Measurements from ENCODE around the gene REL. TPM values are rescaled to one million over a fixed set of nuclear protein-coding genes. Genes with fewer than 3 reads are reported as not detected.

Gene REL
- total RNA-seq, 1 experiment from 2014 or later, result 10.2 TPM

DNA sequence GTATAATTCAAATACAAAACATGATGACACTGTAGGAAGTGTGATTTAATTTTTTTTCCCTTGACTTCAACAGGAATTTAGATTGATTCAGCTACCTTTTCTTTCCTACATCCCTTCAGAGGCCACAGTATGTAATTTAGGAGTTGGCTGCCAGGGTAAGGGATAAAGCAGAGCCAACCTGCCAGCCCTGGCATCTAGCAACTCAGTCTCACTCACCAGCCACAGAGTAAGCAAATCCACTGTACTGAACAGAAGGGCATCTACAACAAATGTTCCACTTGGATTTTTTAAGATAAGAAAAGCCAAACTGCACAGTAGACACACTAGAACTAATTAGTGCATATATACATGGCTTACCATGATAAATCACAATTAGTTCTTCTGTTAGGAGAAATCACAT lies 81.8 kb downstream of the REL start:
- Histone ChIP-seq H3K36me3 (ENCODE audit: control insufficient read depth in 1 of 2, insufficient read depth in 2 of 2, low read length in 2 of 2) (no peaks in the 10 kb centered on the region), H4K20me1 (ENCODE audit: insufficient read depth) (no peaks in the 10 kb centered on the region), H2AFZ (ENCODE audit: low read depth, low read length, poor library complexity, severe bottlenecking) (no peak overlapping the region), H3K9me3 (ENCODE audit: control insufficient read depth in 1 of 2, insufficient read depth in 1 of 2, low read depth in 1 of 2, low read length in 2 of 2) (no peaks in the 10 kb centered on the region), H3K4me2 (ENCODE audit: low read length) (no peak overlapping the region), H3K9ac (ENCODE audit: low read length) (no peak overlapping the region), H3K9me2 (ENCODE audit: insufficient read depth) (no peaks in the 10 kb centered on the region), H3K27ac (ENCODE audit: low read depth, low read length) (no peak overlapping the region), H3K79me2 (ENCODE audit: insufficient read depth, low read length) (no peaks in the 10 kb centered on the region), H3K27me3 (ENCODE audit: insufficient read depth, low read length) (no peaks in the 10 kb centered on the region), H3K4me1 (ENCODE audit: control insufficient read depth in 1 of 2, insufficient read depth in 2 of 2, low read length in 2 of 2) (peaks cover 0 to 3% of the 10 kb centered on the region in 2 experiments; a peak in 1 of 4 replicates), H3K4me3 (replicated peaks in 1 of 2; ENCODE audit: low read depth in 1 of 2, low read length in 2 of 2) (no peak overlapping the region)
- POLR2A ChIA-PET, result no interaction called here
- BruUV-seq (replicated peaks), result no TSS peak
- DNase-seq (ENCODE audit: low read depth, low spot score) (no peak), ATAC-seq (no peak)
- CTCF ChIA-PET, result no interaction called here
- no peak for TF ChIP-seq CEBPB (IDR thresholded peaks at IDR 0.05; ENCODE audit: low read depth)
- TF ChIP-seq RAD21 (IDR thresholded peaks at IDR 0.05; ENCODE audit: low read depth), result no peak
- no peak for TF ChIP-seq EGR1 (IDR thresholded peaks at IDR 0.05; ENCODE audit: low read depth)
- no peak for TF ChIP-seq ZFX (IDR thresholded peaks at IDR 0.05)
- TF ChIP-seq POLR2A (IDR thresholded peaks at IDR 0.05; ENCODE audit: borderline replicate concordance, extremely low read depth, insufficient read depth, insufficient read length), result no peak
- TF ChIP-seq, protein P1, sequence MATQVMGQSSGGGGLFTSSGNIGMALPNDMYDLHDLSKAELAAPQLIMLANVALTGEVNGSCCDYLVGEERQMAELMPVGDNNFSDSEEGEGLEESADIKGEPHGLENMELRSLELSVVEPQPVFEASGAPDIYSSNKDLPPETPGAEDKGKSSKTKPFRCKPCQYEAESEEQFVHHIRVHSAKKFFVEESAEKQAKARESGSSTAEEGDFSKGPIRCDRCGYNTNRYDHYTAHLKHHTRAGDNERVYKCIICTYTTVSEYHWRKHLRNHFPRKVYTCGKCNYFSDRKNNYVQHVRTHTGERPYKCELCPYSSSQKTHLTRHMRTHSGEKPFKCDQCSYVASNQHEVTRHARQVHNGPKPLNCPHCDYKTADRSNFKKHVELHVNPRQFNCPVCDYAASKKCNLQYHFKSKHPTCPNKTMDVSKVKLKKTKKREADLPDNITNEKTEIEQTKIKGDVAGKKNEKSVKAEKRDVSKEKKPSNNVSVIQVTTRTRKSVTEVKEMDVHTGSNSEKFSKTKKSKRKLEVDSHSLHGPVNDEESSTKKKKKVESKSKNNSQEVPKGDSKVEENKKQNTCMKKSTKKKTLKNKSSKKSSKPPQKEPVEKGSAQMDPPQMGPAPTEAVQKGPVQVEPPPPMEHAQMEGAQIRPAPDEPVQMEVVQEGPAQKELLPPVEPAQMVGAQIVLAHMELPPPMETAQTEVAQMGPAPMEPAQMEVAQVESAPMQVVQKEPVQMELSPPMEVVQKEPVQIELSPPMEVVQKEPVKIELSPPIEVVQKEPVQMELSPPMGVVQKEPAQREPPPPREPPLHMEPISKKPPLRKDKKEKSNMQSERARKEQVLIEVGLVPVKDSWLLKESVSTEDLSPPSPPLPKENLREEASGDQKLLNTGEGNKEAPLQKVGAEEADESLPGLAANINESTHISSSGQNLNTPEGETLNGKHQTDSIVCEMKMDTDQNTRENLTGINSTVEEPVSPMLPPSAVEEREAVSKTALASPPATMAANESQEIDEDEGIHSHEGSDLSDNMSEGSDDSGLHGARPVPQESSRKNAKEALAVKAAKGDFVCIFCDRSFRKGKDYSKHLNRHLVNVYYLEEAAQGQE (IDR thresholded peaks at IDR 0.05; ENCODE audit: low read depth), result no peak
- TF ChIP-seq JUND (IDR thresholded peaks at IDR 0.05), result no peak
- TF ChIP-seq EZH2 (IDR thresholded peaks at IDR 0.05), result no peak
- TF ChIP-seq, protein P2, sequence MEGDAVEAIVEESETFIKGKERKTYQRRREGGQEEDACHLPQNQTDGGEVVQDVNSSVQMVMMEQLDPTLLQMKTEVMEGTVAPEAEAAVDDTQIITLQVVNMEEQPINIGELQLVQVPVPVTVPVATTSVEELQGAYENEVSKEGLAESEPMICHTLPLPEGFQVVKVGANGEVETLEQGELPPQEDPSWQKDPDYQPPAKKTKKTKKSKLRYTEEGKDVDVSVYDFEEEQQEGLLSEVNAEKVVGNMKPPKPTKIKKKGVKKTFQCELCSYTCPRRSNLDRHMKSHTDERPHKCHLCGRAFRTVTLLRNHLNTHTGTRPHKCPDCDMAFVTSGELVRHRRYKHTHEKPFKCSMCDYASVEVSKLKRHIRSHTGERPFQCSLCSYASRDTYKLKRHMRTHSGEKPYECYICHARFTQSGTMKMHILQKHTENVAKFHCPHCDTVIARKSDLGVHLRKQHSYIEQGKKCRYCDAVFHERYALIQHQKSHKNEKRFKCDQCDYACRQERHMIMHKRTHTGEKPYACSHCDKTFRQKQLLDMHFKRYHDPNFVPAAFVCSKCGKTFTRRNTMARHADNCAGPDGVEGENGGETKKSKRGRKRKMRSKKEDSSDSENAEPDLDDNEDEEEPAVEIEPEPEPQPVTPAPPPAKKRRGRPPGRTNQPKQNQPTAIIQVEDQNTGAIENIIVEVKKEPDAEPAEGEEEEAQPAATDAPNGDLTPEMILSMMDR (IDR thresholded peaks at IDR 0.05 in 2 of 3, conservative IDR thresholded peaks at IDR 0.05 in 1 of 3; ENCODE audit: borderline replicate concordance in 1 of 3, insufficient read depth in 1 of 3, low read depth in 2 of 3, low read length in 2 of 3), result no peak
- TF ChIP-seq SIN3A (IDR thresholded peaks at IDR 0.05; ENCODE audit: low read depth), result no peak
- no peak for TF ChIP-seq POLR2AphosphoS5 (IDR thresholded peaks at IDR 0.05; ENCODE audit: low read depth, low read length)
- no peak for TF ChIP-seq SRF (IDR thresholded peaks at IDR 0.05; ENCODE audit: low read depth)
- no peak for TF ChIP-seq ZNF274 (IDR thresholded peaks at IDR 0.05; ENCODE audit: low read depth, low read length)
- no peak for TF ChIP-seq CBX3 (IDR thresholded peaks at IDR 0.05; ENCODE audit: low read depth)
- RAD21 ChIA-PET (ENCODE audit: low non-redundant PET in 1 of 2, low total read pairs in 2 of 2, uncharacterized antibody in 2 of 2, unreplicated experiment in 2 of 2), result no interaction called here
- intact Hi-C loops (cut with micrococcal nuclease), result no loop called here
